GM18861 (cell line): ENCODE results near the gene GSTA5.
"Not testable (repeated sequence)": the region's sequence is repeated elsewhere in the genome, so short reads cannot be mapped to it uniquely, and the experiment has no call there.

Experiments used
- ATAC-seq: cut with Tn5 transposase; IDR thresholded peaks from one replicate; pipeline ENCODE4 v1.9.1; 2021; ENCODE audit not compliant: unreplicated experiment

GSTA5 gene

DNA sequence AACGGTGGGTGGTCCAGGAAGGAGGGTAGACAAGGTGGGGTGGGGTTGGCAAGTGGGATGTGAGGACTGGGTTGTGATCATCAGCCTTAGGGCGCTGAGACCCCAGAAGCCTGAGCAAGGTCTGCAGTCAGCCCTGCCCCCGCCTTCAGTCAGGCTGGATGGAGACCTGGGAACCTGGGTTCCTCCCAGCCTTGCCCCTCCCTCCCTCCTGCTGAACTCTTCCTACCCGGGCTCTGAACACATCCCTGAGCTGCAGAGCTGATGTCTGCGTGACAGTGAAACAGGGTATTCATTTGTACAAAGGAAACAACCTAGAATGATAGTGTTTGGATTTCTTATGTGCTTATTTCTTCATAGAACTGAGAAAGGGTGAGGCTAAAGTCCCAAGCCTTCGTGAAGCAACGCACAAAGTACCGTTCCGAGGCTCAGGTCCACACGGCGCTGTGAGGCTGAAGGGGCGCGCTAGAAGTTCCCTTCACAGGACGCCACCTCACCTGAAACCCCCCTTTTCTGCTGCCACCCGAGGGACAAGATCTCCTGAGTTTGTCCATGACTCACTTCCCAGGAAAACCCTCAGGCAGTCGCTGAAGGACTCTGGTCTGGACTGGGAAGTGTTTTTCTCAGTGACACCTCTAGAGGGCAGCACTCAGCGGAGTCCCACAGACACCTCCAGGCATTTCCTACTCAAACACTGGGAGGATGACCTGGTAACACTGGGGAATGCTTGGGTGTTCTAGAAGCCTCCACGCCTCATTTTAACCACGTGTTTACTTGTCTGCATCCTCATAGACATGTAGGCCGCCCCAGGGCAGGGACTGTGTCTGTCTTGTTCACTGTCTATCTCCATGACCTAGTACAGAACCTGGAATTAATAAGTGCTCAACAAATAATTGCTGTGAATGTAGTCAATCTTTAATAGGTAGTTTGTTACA is 1.2 kb downstream of the GSTA5 start:
- ATAC-seq, result peak; percentile 49

- ATAC-seq, result no peak
Measured at GRCh38 chr6:52834481-52834880, 6.1 kb downstream of the GSTA5 start.

GRCh38 chr6:52830869-52831268 is 9.7 kb downstream of the GSTA5 start:
- ATAC-seq, result not testable (repeated sequence)

DNA sequence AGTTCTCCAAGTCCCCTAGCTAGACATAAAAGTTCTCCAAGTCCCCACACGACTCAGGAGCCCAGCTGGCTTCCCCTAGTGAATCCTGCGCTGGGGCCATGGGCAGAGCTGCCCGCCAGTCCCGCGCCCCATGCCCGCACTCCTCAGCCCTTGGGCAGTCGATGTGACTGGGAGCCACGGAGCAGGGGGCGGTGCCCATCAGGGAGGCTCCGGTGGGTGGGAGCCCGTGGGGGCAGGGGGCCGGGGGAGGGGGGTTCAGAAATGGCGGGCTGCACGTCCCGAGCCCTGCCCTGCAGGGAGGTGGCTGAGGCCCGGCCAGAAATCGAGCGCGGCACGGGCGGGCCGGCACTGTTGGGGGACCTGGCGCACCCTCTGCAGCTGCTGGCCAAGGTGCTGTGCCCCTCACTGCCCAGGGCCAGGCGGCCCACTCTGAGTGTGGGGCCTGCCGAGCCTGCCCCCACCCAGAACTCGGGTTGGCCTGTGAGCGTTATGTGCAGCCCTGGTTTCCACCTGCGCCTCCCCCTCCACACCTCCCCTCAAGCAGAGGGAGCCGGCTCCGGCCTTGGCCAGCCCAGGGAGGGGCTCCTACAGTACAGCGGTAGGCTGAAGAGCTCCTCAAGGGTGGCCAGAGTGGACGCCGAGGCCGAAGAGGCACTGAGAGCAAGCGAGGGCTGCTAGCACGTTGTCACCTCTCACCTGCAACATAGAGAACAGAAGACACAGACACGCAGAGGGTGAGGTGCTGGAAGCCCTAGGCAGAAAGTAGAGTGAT is 11.4 kb downstream of the GSTA5 start:
- ATAC-seq, result no peak

GRCh38 chr6:52828621-52829020 is 12.0 kb downstream of the GSTA5 start:
- not testable (repeated sequence) for ATAC-seq

DNA sequence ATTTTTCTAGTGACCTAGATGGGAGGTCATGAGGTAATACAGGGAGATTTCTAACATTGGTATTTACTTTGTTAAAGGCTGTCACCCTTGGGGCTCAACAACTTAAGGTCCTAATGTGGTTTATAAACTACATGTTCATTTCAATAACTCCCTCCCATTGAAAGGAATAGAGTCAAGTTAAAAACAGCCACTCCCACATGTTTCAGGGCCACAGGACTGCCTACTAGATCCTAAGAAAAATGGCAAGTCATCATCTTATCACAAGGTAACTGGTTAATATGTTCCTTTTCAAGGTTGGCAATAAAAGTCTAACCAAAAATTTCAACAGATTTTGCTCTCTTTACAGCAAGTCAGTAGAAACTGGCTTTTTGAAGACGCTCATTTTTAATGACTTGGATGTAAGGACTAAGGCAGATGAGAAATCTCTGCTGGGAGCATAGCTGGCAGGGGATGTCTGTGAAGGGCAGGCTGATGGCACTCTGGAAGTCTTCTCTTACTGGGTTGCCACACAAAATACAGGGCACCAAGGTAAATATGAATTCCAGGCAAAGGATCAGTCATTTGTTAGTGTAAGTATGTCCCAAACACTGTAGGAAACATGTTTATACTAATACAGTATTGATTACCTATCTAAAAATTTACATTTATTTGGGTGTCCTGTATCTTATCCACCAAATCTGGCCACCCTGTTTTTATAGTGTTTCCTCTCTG is 13.4 kb downstream of the GSTA5 start:
- not testable (repeated sequence) for ATAC-seq

DNA sequence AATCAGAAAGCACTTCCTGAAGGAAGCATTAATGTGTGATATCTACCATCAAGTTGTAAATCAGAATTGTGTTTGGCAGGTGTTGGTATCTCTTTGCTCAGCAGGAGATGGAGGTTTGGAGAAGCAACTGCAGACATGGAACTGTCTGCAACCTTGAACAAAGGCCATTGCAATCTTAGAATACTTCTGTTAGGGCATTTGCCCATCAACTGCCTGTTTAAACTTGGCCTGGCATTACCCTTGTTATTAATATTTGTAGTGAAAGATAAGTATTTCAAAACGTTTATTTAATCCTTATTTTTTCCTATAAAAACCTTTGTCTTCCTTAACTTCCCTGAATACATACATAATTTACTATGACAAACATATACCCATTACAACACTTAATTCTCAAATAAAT is 14.1 kb downstream of the GSTA5 start:
- no peak for ATAC-seq

DNA sequence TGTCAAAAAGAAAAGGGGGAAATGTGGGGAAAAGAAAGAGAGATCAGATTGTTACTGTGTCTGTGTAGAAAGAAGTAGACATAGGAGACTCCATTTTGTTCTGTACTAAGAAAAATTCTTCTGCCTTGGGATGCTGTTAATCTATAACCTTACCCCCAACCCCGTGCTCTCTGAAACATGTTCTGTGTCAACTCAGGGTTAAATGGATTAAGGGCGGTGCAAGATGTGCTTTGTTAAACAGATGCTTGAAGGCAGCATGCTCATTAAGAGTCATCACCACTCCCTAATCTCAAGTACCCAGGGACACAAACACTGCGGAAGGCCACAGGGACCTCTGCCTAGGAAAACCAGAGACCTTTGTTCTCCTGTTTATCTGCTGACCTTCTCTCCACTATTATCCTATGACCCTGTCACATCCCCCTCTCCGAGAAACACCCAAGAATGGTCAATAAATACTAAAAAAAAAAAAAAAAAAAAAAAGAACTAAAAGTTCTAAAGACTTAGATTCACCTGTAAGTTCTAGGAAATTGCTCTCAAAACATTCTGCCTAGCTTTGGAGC is 14.6 kb downstream of the GSTA5 start:
- ATAC-seq, result not testable (repeated sequence)

DNA sequence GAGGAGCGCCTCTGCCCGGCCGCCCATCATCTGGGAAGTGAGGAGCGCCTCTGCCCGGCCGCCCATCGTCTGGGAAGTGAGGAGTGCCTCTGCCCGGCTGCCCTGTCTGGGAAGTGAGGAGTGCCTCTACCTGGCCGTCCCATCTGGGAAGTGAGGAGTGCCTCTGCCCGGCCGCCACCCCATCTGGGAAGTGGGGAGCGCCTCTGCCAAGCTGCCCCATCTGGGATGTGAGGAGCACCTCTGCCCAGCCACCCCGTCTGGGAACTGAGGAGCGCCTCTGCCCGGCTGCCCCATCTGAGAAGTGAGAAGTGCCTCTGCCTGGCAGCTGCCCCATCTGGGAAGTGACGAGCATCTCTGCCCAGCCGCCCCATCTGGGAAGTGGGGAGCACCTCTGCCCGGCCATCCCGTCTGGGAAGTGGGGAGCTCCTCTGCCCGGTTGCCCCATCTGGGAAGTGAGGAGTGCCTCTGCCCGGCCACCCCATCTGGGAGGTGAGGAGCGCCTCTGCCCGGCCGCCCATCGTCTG is 15.3 kb downstream of the GSTA5 start:
- ATAC-seq, result not testable (repeated sequence)

- no peak for ATAC-seq
Measured at GRCh38 chr6:52821842-52822241, 18.8 kb downstream of the GSTA5 start.

- ATAC-seq, result no peak
Measured at GRCh38 chr6:52820198-52820597, 20.4 kb downstream of the GSTA5 start.

DNA sequence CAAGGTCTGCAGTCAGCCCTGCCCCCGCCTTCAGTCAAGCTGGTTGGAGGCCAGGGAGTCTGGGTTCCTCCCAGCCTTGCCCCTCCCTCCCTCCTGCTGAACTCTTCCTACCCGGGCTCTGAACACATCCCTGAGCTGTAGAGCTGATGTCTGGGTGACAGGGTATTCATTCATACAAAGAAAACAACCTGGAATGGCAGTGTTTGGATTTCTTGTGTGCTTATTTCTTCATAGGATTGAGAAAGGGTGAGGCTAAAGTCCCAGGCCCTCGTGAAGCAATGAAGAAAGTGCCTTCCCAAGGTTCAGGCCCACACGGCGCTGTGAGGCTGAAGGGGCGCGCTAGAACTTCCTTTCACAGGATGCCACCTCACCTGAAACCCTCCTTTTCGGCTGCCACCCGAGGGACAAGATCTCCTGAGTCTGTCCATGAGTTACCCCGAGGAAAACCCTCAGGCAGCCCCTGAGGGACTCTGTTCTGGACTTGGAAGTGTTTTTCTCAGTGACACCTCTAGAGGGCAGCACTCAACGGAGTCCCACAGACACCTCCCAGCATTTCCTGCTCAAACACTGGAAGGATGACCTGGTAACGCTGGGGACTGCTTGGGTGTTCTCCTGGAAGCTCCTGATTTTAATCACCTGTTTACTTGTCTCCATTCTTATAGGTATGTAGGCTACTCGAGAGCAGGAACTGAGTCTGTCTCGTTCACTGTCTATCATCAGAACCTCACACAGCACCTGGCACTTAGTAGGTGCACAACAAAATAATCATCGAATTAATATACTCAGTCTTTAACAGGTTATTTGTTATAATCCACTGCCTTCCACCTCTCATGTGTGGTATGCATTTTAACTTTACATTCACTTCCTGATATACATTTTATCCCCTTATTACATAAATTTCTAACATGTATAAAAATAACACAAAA is 25.2 kb downstream of the GSTA5 start:
- ATAC-seq, result peak; percentile 74

- not testable (repeated sequence) for ATAC-seq
Measured at GRCh38 chr6:52814545-52814944, 26.1 kb downstream of the GSTA5 start.

DNA sequence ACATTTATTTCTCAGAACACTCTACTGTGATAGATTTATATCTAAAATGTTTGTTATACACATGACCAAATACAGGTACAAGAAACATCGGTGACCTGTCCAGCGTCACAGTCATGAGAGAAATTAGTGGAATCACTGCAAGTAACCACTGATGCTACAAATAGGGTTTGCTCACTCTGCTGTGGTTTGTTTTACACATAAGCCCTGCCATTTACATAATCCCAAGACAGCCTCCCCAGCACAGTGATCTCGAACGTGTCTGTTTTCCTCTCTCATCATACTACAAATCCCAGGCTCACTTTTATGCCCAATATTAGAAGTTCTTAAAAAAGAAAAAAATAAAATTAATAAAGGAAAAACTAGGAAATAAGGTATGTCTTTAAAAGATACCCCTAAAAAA is 30.8 kb downstream of the GSTA5 start:
- ATAC-seq, result not testable (repeated sequence)

DNA sequence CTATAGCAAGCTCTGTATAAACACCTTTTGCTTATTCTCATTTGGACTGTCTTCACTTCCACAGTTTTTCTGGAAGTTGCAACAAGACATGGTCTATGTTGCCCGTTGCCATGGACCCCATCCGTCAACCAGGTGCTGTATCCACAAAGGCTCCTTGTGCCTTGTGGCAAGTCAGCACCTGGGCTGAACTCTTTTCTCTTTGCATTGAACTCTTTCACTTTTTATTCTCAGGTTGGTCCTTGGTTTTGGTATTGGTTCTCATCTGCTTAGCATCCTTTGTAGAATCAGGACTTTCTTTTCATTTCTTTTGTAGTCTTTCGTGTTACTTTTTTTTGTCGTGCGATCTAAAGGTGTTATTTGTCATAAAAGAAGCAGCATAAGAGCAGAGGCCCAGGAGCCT is 32.0 kb downstream of the GSTA5 start:
- ATAC-seq, result no peak

DNA sequence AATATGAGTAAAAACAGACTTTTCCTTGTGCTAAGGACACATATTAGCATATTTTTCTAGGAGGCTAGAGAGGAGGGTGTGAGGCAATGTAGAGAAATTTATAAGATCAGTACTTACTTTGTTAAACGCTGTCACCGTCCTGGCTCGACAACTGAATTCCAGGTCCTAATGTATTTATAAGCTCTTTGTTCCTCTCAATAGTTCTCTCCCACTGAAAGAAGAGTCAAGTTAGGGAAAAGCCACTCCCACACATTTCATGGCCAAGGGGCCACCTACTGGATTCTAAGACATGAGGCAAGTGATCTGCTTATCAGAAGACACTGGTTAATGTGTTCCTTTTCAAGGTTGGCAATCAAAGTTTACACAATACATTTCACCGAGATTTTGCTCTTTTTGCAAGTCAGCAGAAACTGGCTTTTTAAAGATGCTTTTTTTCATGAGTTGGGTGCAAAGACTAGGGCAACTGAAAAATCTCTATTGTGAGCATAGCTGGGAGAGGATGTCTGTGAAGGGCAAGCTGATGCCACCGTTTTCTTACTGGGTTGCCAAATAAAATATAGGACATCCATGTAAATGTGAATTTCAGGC is 36.9 kb downstream of the GSTA5 start, which contains the start of gene GSTA1:
Gene GSTA1 (minus strand): TSS at position 149 of the 588 bp plus-strand sequence. CDS start 4,549 bp downstream, outside the sequence.
- ATAC-seq, result not testable (repeated sequence)

DNA sequence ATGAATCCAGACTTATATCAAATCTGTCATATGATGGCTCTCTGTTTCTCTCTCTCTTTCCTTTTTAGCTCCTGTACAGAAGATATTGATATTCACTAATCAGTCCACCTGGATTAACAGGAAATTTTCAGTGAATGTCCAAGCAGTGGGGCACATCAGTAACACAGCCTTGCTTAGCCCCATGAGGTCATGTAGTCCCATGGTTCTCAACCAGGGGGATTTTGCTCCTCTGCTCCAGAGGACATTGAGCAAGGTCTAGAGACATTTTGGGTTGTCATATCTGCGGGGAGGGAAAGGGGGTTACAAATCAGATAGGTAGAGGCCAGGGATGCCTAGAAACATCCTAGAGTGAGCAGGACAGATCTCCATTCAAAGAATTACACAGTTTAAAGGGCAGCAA is 37.8 kb downstream of the GSTA5 start:
- no peak for ATAC-seq

DNA sequence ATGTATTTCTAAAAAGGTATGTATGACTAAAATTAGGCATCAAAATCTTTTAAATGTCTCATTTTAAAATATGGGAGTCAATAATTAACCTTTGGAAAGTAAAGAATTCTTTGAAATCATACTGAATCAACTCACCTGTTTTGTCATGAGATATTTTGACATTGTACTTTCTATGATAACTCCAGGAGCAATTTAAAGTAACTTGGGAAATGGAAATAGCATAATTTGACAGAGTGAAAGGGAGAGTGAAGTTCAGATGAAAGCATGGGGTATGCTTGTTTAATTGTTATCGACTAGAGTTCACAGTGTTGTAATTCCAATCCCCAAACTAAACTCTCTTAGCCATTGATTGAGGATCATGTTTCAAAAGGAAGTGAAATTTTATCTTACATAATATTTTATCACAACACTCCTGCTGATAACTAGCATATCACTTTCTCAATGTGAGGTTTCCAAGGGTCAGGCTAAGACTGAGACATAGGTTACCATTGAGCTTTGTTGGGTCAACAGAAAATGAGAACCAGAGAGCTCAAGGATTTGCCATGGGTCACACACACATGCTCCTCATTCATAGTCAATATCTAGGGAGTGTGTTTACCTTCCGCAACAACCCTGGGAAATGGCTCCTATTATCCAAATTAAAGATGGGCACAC is 39.3 kb downstream of the GSTA5 start:
- no peak for ATAC-seq

GRCh38 chr6:52799272-52799671 is 41.3 kb downstream of the GSTA5 start:
- ATAC-seq, result not testable (repeated sequence)
